IPS-18c (cell line): ENCODE measurements around the gene MYOG.

ENCODE experiments used
- H3K4me3 ChIP-seq: 2 replicates; pipeline ENCODE4 v1.7.0; 2013; ENCODE audit warnings: low read depth, mild to moderate bottlenecking, low read length, moderate library complexity; ENCODE audit not compliant: insufficient read depth
- H3K9me3 ChIP-seq: one replicate; pipeline ENCODE4 v1.6.1; 2013; ENCODE audit warnings: mild to moderate bottlenecking, low read length, moderate library complexity; ENCODE audit not compliant: control insufficient read depth, insufficient read depth

MYOG gene

GRCh38 chr1:203059485-203059884 lies 26.3 kb downstream of the MYOG start:
- Histone ChIP-seq H3K4me3 (no peak overlapping the region), H3K9me3 (no peaks in the 10 kb centered on the region)

GRCh38 chr1:203058676-203058935 lies 27.2 kb downstream of the MYOG start:
- Histone ChIP-seq H3K9me3 (no peaks in the 10 kb centered on the region), H3K4me3 (no peak overlapping the region)

GRCh38 chr1:203057911-203058675 lies 27.7 kb downstream of the MYOG start:
- no peaks in the 10 kb centered on the region for H3K9me3 ChIP-seq
- H3K4me3 ChIP-seq, result no peak overlapping the region

- Histone ChIP-seq H3K4me3 (no peak overlapping the region), H3K9me3 (no peaks in the 10 kb centered on the region)
These were observed 29.3 kb downstream of the MYOG start for GRCh38 chr1:203056516-203056915.

GRCh38 chr1:203056012-203056411 lies 29.8 kb downstream of the MYOG start:
- no peak overlapping the region for H3K4me3 ChIP-seq
- no peaks in the 10 kb centered on the region for H3K9me3 ChIP-seq

GRCh38 chr1:203055161-203055799 lies 30.5 kb downstream of the MYOG start:
- Histone ChIP-seq H3K4me3 (no peak overlapping the region; the same call in 1 of the 2 replicates), H3K9me3 (no peaks in the 10 kb centered on the region)

- Histone ChIP-seq H3K4me3 (no peak overlapping the region), H3K9me3 (no peaks in the 10 kb centered on the region)
These were observed 31.2 kb downstream of the MYOG start for GRCh38 chr1:203054642-203055041.

GRCh38 chr1:203054184-203054583 lies 31.6 kb downstream of the MYOG start:
- no peak overlapping the region for H3K4me3 ChIP-seq

GRCh38 chr1:203052601-203053000 lies 33.2 kb downstream of the MYOG start:
- Histone ChIP-seq H3K9me3 (no peaks in the 10 kb centered on the region), H3K4me3 (no peak overlapping the region)

More at GRCh38 chr1:203054184-203054583, 31.6 kb downstream of the MYOG start:
- H3K9me3 ChIP-seq, result no peaks in the 10 kb centered on the region

- Histone ChIP-seq H3K9me3 (no peaks in the 10 kb centered on the region), H3K4me3 (no peak overlapping the region)
These were observed 33.9 kb downstream of the MYOG start for GRCh38 chr1:203051841-203052324.

GRCh38 chr1:203050826-203051225 lies 35.0 kb downstream of the MYOG start:
- H3K4me3 ChIP-seq, result no peak overlapping the region
- H3K9me3 ChIP-seq, result no peaks in the 10 kb centered on the region

GRCh38 chr1:203049576-203050180 lies 36.1 kb downstream of the MYOG start:
- H3K4me3 ChIP-seq, result no peak overlapping the region
- no peaks in the 10 kb centered on the region for H3K9me3 ChIP-seq

- Histone ChIP-seq H3K9me3 (no peaks in the 10 kb centered on the region), H3K4me3 (no peak overlapping the region)
These were observed 36.7 kb downstream of the MYOG start for GRCh38 chr1:203049077-203049476.

- Histone ChIP-seq H3K9me3 (no peaks in the 10 kb centered on the region), H3K4me3 (no peak overlapping the region)
These were observed 37.2 kb downstream of the MYOG start for GRCh38 chr1:203048555-203049051.

GRCh38 chr1:203048086-203048485 lies 37.7 kb downstream of the MYOG start:
- H3K4me3 ChIP-seq, result no peak overlapping the region
- no peaks in the 10 kb centered on the region for H3K9me3 ChIP-seq

GRCh38 chr1:203046984-203047630 lies 38.7 kb downstream of the MYOG start:
- no peaks in the 10 kb centered on the region for H3K9me3 ChIP-seq
- no peak overlapping the region for H3K4me3 ChIP-seq

GRCh38 chr1:203045821-203046594 lies 39.8 kb downstream of the MYOG start:
- H3K9me3 ChIP-seq, result no peaks in the 10 kb centered on the region
- no peak overlapping the region for H3K4me3 ChIP-seq
